HL-60 (cell line): Measurements from ENCODE around the gene NPHP4.

ENCODE experiments used
- CTCF ChIP-seq: IDR thresholded peaks from one replicate; pipeline ENCODE4 v1.5.1; 2011; ENCODE audit warnings: low read length, control low read depth, inconsistent platforms; ENCODE audit not compliant: insufficient read depth
- GABPA ChIP-seq: IDR thresholded peaks from 2 replicates; pipeline ENCODE4 v1.6.1; 2012; ENCODE audit warnings: low read depth
- POLR2AphosphoS5 ChIP-seq: IDR thresholded peaks from 2 replicates; pipeline ENCODE4 v1.6.1; 2012; ENCODE audit warnings: low read depth
- SPI1 ChIP-seq: IDR thresholded peaks from 2 replicates; pipeline ENCODE4 v1.6.1; 2012; ENCODE audit warnings: low read depth, mild to moderate bottlenecking, borderline replicate concordance

GRCh38 chr1:6003568-6004411 lies 11.6 kb upstream of the NPHP4 start:
- no peak for TF ChIP-seq CTCF
- no peak for TF ChIP-seq SPI1
- TF ChIP-seq GABPA: no peak
- TF ChIP-seq POLR2AphosphoS5: no peak
